B cell (primary cell): Measurements from ENCODE around the gene ARSI. TPM values are rescaled to one million over a fixed set of nuclear protein-coding genes. Genes with fewer than 3 reads are reported as not detected.

ENCODE experiments used
- ATAC-seq: fragments of 200-7000 bp; cut with Tn5 transposase; one replicate; pipeline ENCODE4 v1.10.0; 2021; ENCODE audit warnings: low read depth, mild to moderate bottlenecking, moderate number of reproducible peaks, moderate library complexity
- CTCF ChIA-PET: fragments of 350-600 bp; sonication (Branson Sonifier 250); formaldehyde crosslinking; loops from one replicate; lab custom pipeline; 2021; ENCODE audit warnings: antibody characterized with exemption, inconsistent platforms; lab: Charles Lee
- POLR2A ChIA-PET: fragments of 350-600 bp; sonication (Branson Sonifier 250); formaldehyde crosslinking; loops from one replicate; lab custom pipeline; 2021; ENCODE audit warnings: antibody characterized with exemption; lab: Charles Lee
- DNase-seq: peaks from one replicate; pipeline ENCODE4 v3.0.0; 2013
- H2AFZ ChIP-seq: 2 replicates; pipeline ENCODE4 v1.6.1; 2012; ENCODE audit warnings: mild to moderate bottlenecking, low read depth, low read length; ENCODE audit not compliant: insufficient read depth, poor library complexity, severe bottlenecking
- H3K27ac ChIP-seq, 2 donors: 1 replicate in 1 of 2; 2 replicates in 1 of 2; pipeline ENCODE4 v1.5.1; 2012 to 2013; ENCODE audit warnings: low read length in 2 of 2, mild to moderate bottlenecking in 2 of 2, moderate library complexity in 1 of 2
- H3K27me3 ChIP-seq, 4 experiments: fragments of 200-600 bp in 1 of 4; sonication (generic) in 1 of 4; replicated peaks in 1 of 4; 1 replicate in 2 of 4; 2 replicates in 2 of 4; pipeline versions ENCODE4 v1.6.1 to v1.7.0; 2013 to 2016; ENCODE audit warnings: low read length in 3 of 4, mild to moderate bottlenecking in 2 of 4, mixed read lengths in 1 of 4, moderate library complexity in 1 of 4; ENCODE audit not compliant: insufficient read depth in 4 of 4, control insufficient read depth in 3 of 4; ENCODE audit errors: control extremely low read depth in 1 of 4
- H3K36me3 ChIP-seq, 2 experiments: replicated peaks in 1 of 2; 1 replicate in 1 of 2; 2 replicates in 1 of 2; pipeline versions ENCODE4 v1.6.1 to v1.7.1; 2013; ENCODE audit warnings: low read length in 1 of 2; ENCODE audit not compliant: insufficient read depth in 2 of 2, control insufficient read depth in 1 of 2; ENCODE audit errors: control extremely low read depth in 1 of 2, extremely low read depth in 1 of 2
- H3K4me1 ChIP-seq, 2 donors: fragments of 200-600 bp in 1 of 2; sonication (generic) in 1 of 2; 1 replicate in 1 of 2; 2 replicates in 1 of 2; pipeline versions ENCODE4 v1.5.1 to v1.6.1; 2013 to 2017; ENCODE audit warnings: low read length in 2 of 2; ENCODE audit not compliant: control insufficient read depth in 2 of 2, insufficient read depth in 2 of 2
- H3K4me2 ChIP-seq: replicated peaks from 2 replicates; pipeline ENCODE3; 2012; ENCODE audit warnings: mild to moderate bottlenecking, low read depth, low read length; ENCODE audit not compliant: poor library complexity, severe bottlenecking
- H3K4me3 ChIP-seq, 5 experiments: fragments of 200-600 bp in 1 of 5; sonication (generic) in 1 of 5; 1 replicate in 3 of 5; 2 replicates in 2 of 5; pipeline versions ENCODE4 v1.5.1 to v1.7.0; 2011 to 2016; ENCODE audit warnings: low read length in 4 of 5, mild to moderate bottlenecking in 4 of 5, low read depth in 2 of 5, control low read depth in 1 of 5, moderate library complexity in 1 of 5; ENCODE audit not compliant: insufficient read depth in 1 of 5; ENCODE audit errors: control extremely low read depth in 1 of 5, extremely low read depth in 1 of 5
- H3K79me2 ChIP-seq: fragments of 200-600 bp; sonication (generic); one replicate; pipeline ENCODE4 v1.6.0; 2016; ENCODE audit warnings: low read length; ENCODE audit not compliant: control insufficient read depth, insufficient read depth
- H3K9ac ChIP-seq: fragments of 200-600 bp; sonication (generic); 2 replicates; pipeline ENCODE4 v1.6.1; 2017; ENCODE audit warnings: mild to moderate bottlenecking, low read length, moderate library complexity
- H3K9me3 ChIP-seq, 3 donors: one replicate each; pipeline versions ENCODE4 v1.6.1 to v1.7.1; 2013; ENCODE audit warnings: low read length in 2 of 3; ENCODE audit not compliant: control insufficient read depth in 2 of 3, insufficient read depth in 1 of 3; ENCODE audit errors: control extremely low read depth in 1 of 3
- H4K20me1 ChIP-seq: 2 replicates; pipeline ENCODE4 v1.6.0; 2012; ENCODE audit warnings: mild to moderate bottlenecking, low read length; ENCODE audit not compliant: insufficient read depth, control insufficient read depth, poor library complexity, severe bottlenecking
- H3K27ac Mint-ChIP-seq: one replicate; pipeline ENCODE4 v1.8.0; 2021; ENCODE audit warnings: mixed read lengths
- H3K27me3 Mint-ChIP-seq: one replicate; pipeline ENCODE4 v1.8.0; 2021; ENCODE audit warnings: mixed read lengths
- H3K4me1 Mint-ChIP-seq: one replicate; pipeline ENCODE4 v1.8.0; 2021; ENCODE audit warnings: mixed read lengths
- H3K4me3 Mint-ChIP-seq: one replicate; pipeline ENCODE4 v1.8.0; 2021; ENCODE audit warnings: mixed read lengths
- H3K9me3 Mint-ChIP-seq: one replicate; pipeline ENCODE4 v1.8.0; 2022; ENCODE audit warnings: mixed read lengths; ENCODE audit not compliant: insufficient read depth
- CTCF ChIP-seq: fragments of 200-600 bp; IDR thresholded peaks from one replicate; pipeline ENCODE4 v1.8.0; 2022; ENCODE audit warnings: antibody characterized with exemption, mild to moderate bottlenecking
- EZH2 ChIP-seq: IDR thresholded peaks from 2 replicates; pipeline ENCODE4 v1.6.1; 2012; ENCODE audit warnings: borderline replicate concordance, low read depth, mild to moderate bottlenecking, moderate library complexity, low read length; ENCODE audit not compliant: insufficient read depth, poor library complexity, severe bottlenecking
- WGBS: methylation state at CpG from one replicate; pipeline ENCODE4 v1.1.5; 2013; ENCODE audit warnings: missing lambda C conversion rate; ENCODE audit not compliant: insufficient coverage; 5-methylcytosine and 5-hydroxymethylcytosine counted together
- intact Hi-C: fragments of 100-400 bp; cut with micrococcal nuclease; formaldehyde crosslinking; loops from one replicate; pipeline ENCODE4 v1.10.0; 2022
- polyA plus RNA-seq: library from polyadenylated mRNA; depleted of rRNA; stranded (reverse); fragments of >200 nt; gene quantifications from 2 replicates; pipeline ENCODE4 v1.2.3, GENCODE V29; 2012
- total RNA-seq, 2 donors: library from RNA; stranded (reverse); fragments of 120-200 nt in 1 of 2; gene quantifications; 1 replicate in 1 of 2; 2 replicates in 1 of 2; pipeline versions ENCODE4 v1.2.3 to v1.2.4, GENCODE V29; 2013 to 2022

Gene ARSI
- total and polyA plus RNA-seq, 2 donors (not counting 1 experiment from before 2014, with no cell fraction given): not detected

GRCh38 chr5:150350524-150351344, 48.0 kb upstream of the ARSI start:
- ChIA-PET POLR2A (no interaction called here), CTCF (interaction anchor here (0.6 to 2.8 kb wide), 11 partner anchors 8 to 476 kb away, joined by 3 to 11 read pairs (median 4); partner anchors contain the start of gene PDGFRB)
- WGBS: 34% methylated on average over 6 of the region's 7 CpGs
- Histone ChIP-seq H4K20me1 (no peaks in the 10 kb centered on the region), H3K27ac (no peak overlapping the region), H2AFZ (peak overlapping the region; percentile 9), H3K27me3 (no peaks in the 10 kb centered on the region), H3K9me3 (no peaks in the 10 kb centered on the region), H3K9ac (no peak overlapping the region), H3K79me2 (no peaks in the 10 kb centered on the region), H3K4me1 (peaks cover 8% of the 10 kb centered on the region in 2 donors), H3K4me3 (no peak overlapping the region), H3K36me3 (no peaks in the 10 kb centered on the region), H3K4me2 (no peak overlapping the region)
- Mint-ChIP-seq H3K4me1 (peaks cover 7% of the 10 kb centered on the region), H3K27ac (peak overlapping the region; percentile 51), H3K4me3 (no peak overlapping the region), H3K27me3 (no peaks in the 10 kb centered on the region), H3K9me3 (no peaks in the 10 kb centered on the region)
- DNase-seq (peak; percentile 58), ATAC-seq (peak; percentile 80)
- no peak for TF ChIP-seq EZH2
- no peak for TF ChIP-seq CTCF
- intact Hi-C loops: loop anchor here (10.0 kb wide), 1 partner anchor 214 kb away; no protein-coding TSS in a partner anchor

- ChIA-PET CTCF (interaction anchor here (0.9 to 2.8 kb wide), 5 partner anchors 75 to 219 kb away, joined by 3 to 11 read pairs (median 3); partner anchors contain the start of gene PDGFRB), POLR2A (no interaction called here)
- H3K27me3 ChIP-seq: no peaks in the 10 kb centered on the region
- no peak overlapping the region for H3K27ac ChIP-seq
- no peak for ATAC-seq
- H3K4me3 ChIP-seq: no peak overlapping the region
- H3K4me1 Mint-ChIP-seq: peaks cover 7% of the 10 kb centered on the region
- no peak overlapping the region for H2AFZ ChIP-seq
- no peak for DNase-seq
- no peaks in the 10 kb centered on the region for H4K20me1 ChIP-seq
- H3K9ac ChIP-seq: no peak overlapping the region
- no peaks in the 10 kb centered on the region for H3K9me3 Mint-ChIP-seq
- no CpG with 5 or more reads among the region's 6 CpGs for WGBS
- no peaks in the 10 kb centered on the region for H3K36me3 ChIP-seq
- no peaks in the 10 kb centered on the region for H3K79me2 ChIP-seq
- H3K4me2 ChIP-seq: no peak overlapping the region
- H3K27ac Mint-ChIP-seq: no peak overlapping the region
- no peak overlapping the region for H3K4me3 Mint-ChIP-seq
- H3K27me3 Mint-ChIP-seq: no peaks in the 10 kb centered on the region
- TF ChIP-seq CTCF: no peak
- TF ChIP-seq EZH2: no peak
- peaks cover 8% of the 10 kb centered on the region in 2 donors for H3K4me1 ChIP-seq
- H3K9me3 ChIP-seq: no peaks in the 10 kb centered on the region
- intact Hi-C loops: loop anchor here (10.0 kb wide), 1 partner anchor 215 kb away; no protein-coding TSS in a partner anchor
Measured at GRCh38 chr5:150349681-150350275, 47.1 kb upstream of the ARSI start.
